Stimulated activated CD8-positive, alpha-beta memory T cell treated with anti-CD3 and anti-CD28 coated beads, Interleukin-7, amount 100 ng/mL, for 24 hours (primary cell): ENCODE results near the gene VSNL1.
"Not testable (repeated sequence)": the region's sequence is repeated elsewhere in the genome, so short reads cannot be mapped to it uniquely, and the experiment has no call there.

Experiments
- DNase-seq: peaks from one replicate; pipeline ENCODE4 v3.0.0-alpha.2; 2020; ENCODE audit warnings: low read depth

Gene VSNL1

GRCh38 chr2:17542471-17542870 is 2.0 kb downstream of the VSNL1 start:
- no peak for DNase-seq

GRCh38 chr2:17543131-17543660 is 2.7 kb downstream of the VSNL1 start:
- no peak for DNase-seq

- no peak for DNase-seq
Observed at GRCh38 chr2:17543848-17544247, 3.4 kb downstream of the VSNL1 start.

GRCh38 chr2:17544256-17544655 is 3.8 kb downstream of the VSNL1 start:
- DNase-seq, result no peak

GRCh38 chr2:17545680-17546613 is 5.5 kb downstream of the VSNL1 start:
- no peak for DNase-seq

- no peak for DNase-seq
Observed at GRCh38 chr2:17547237-17547636, 6.7 kb downstream of the VSNL1 start.

GRCh38 chr2:17547737-17548136 is 7.2 kb downstream of the VSNL1 start:
- no peak for DNase-seq

- no peak for DNase-seq
Observed at GRCh38 chr2:17550907-17551306, 10.4 kb downstream of the VSNL1 start.

- DNase-seq, result no peak
Observed at GRCh38 chr2:17555150-17555549, 14.7 kb downstream of the VSNL1 start.

- no peak for DNase-seq
Observed at GRCh38 chr2:17557596-17557995, 17.1 kb downstream of the VSNL1 start.

- no peak for DNase-seq
Observed at GRCh38 chr2:17558053-17558452, 17.6 kb downstream of the VSNL1 start.

- DNase-seq, result no peak
Observed at GRCh38 chr2:17558878-17559277, 18.4 kb downstream of the VSNL1 start.

GRCh38 chr2:17565726-17566125 is 25.2 kb downstream of the VSNL1 start:
- not testable (repeated sequence) for DNase-seq

- no peak for DNase-seq
Observed at GRCh38 chr2:17571681-17572080, 31.2 kb downstream of the VSNL1 start.

- DNase-seq, result no peak
Observed at GRCh38 chr2:17573085-17573803, 32.7 kb downstream of the VSNL1 start.

GRCh38 chr2:17573804-17574175 is 33.3 kb downstream of the VSNL1 start:
- no peak for DNase-seq

GRCh38 chr2:17574406-17575073 is 34.0 kb downstream of the VSNL1 start:
- DNase-seq, result no peak

GRCh38 chr2:17576802-17577201 is 36.3 kb downstream of the VSNL1 start:
- no peak for DNase-seq

- DNase-seq, result no peak
Observed at GRCh38 chr2:17578466-17578928, 38.0 kb downstream of the VSNL1 start.

GRCh38 chr2:17579605-17580318 is 39.3 kb downstream of the VSNL1 start:
- no peak for DNase-seq

GRCh38 chr2:17580319-17580715 is 39.8 kb downstream of the VSNL1 start:
- no peak for DNase-seq

- DNase-seq, result no peak
Observed at GRCh38 chr2:17581831-17582230, 41.3 kb downstream of the VSNL1 start.
